Stimulated activated CD4-positive, alpha-beta T cell treated with anti-CD3 and anti-CD28 coated beads, Interleukin-2, amount 100 ng/mL, for 24 hours (primary cell): ENCODE data around the gene TRAPPC2.
A peak's percentile ranks its signal among the peaks of the same experiment; 100 is the strongest.
"Not testable (repeated sequence)": the region's sequence is repeated elsewhere in the genome, so short reads cannot be mapped to it uniquely, and the experiment has no call there.

Source experiments
- DNase-seq, 2 donors: peaks; one replicate each; pipeline ENCODE4 v3.0.0-alpha.2; 2020

TRAPPC2 gene

DNA sequence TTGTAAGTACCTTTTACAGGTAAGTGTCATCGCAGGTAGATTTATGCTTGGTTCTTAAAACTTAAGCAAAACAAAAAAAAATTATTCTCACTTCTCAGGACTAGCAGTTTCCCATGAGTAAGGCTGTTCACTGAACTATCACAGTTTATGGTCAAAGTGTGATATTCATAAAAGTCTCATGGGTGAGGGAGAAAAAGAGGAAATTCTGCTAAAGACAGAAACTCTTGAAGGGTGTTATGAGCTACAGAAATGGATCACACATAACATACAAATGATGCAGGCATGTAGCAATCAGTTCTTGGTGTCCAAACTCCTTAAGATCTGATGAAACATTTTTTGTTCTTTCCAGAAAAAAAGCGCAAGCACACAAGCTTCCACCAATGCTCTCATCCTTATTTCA is 37.0 kb downstream of the TRAPPC2 start:
- DNase-seq, result no peak

DNA sequence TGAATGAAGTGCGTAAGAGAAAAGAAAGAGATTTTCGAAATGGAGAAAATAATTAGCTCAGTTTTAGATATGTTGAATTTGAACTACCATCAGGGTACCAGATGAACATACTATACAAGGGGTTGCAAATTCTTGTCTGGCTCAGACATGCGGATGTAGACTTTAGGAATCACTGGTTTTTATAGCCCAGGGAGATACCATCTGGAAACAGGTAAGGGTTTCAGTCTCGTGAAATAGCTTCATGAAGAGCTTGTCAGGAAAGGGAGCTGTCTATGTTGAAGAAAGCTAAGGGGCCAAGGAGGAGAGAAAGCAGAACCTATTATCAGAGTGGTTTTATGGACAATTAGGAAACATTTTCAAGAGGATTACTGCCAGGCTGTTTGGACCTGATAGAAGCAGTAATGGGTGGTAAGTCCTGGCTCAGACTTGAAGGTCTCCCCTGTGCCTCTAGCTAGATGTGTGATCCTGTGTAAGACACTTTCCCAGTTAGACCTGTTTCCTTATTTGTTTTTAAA is 38.8 kb downstream of the TRAPPC2 start:
- DNase-seq, result no peak

- no peak for DNase-seq
These were observed 39.4 kb downstream of the TRAPPC2 start for GRCh38 chrX:13694983-13695382.

- no peak for DNase-seq
These were observed 40.1 kb downstream of the TRAPPC2 start for GRCh38 chrX:13694359-13694758.

- no peak for DNase-seq
These were observed 41.0 kb downstream of the TRAPPC2 start for GRCh38 chrX:13693341-13693961.

DNA sequence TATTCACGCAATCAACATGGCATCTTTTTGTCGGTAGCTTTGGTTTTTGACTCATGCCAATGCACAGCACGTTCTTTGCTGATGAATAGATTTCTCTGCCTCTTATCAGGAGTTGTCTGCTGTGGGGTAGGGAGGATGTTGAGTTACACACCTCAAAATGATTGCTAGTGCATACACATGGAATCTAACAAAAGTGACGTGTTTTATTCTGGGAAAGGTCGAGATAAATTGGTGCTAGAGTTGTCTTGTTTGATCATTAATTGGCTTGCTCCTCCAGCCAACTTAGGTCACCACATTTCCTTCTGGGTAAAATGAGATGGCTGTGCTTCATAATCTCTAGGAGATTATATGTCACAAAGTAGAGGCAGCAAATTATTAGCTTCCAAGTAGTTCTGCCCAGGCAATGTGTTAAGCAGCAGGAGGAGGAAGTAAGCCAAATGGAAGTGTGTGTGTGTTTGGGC is 41.6 kb downstream of the TRAPPC2 start:
- no peak for DNase-seq

GRCh38 chrX:13691841-13692371 is 42.5 kb downstream of the TRAPPC2 start:
- no peak for DNase-seq

DNA sequence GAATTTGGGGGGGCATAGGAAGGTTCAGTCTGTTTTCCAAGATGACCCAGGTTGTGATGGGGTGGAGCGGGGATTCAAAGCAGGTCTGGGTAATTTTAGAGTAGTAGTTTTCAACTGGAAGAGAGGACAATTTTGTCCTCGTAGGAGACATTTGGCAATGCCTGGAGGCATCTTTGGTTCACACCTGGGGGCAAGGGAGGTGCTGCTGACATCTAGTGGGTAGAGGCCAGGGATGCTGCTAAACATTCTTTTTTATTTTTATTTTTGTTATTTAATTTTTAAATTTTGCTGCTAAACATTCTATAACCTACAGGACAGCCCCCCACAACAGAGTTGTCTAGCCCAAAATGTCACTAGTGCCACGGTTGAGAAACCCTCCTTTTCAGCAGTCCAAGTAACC is 43.6 kb downstream of the TRAPPC2 start:
- no peak for DNase-seq

- no peak for DNase-seq
These were observed 44.6 kb downstream of the TRAPPC2 start for GRCh38 chrX:13689741-13690211.

- DNase-seq, result peak; percentile 83 to 88
These were observed 45.3 kb downstream of the TRAPPC2 start, which contains the start of gene RAB9A for GRCh38 chrX:13688958-13689740. RAB9A (plus strand) TSS chrX:13689128; CDS start chrX:13708747, 19,619 bp downstream.

GRCh38 chrX:13688384-13688957 is 45.9 kb downstream of the TRAPPC2 start:
- DNase-seq, result no peak

- no peak for DNase-seq
These were observed 47.2 kb downstream of the TRAPPC2 start for GRCh38 chrX:13687203-13687602.

DNA sequence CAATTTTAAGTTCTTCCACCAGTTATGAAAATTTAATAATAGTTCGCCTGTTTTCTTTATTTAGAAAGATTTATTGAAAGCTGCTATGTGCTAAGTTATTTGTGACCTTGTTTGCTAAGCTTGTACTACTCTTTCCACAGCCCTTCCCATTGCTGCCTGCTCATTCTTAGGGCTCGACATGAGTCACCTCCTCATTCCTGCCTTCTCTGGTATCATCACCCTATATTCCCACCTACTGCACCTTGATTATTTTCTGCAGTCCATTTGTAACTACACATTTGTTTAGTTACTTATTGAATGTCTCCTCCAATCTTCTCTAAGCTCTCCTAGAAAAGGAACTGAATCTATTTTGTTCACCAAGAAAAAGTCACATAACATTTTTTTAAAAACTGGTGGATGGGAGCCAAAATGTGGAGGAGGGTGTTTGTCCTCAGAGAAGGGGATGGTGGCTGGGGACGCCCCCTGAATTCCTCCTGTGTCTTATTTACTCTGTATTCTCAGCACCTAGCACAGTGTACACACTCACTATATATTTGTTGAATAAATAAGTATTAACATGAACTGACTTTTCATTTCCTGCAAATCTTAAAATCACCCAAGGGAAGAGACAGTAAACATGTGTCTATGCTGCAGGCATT is 49.2 kb downstream of the TRAPPC2 start:
- no peak for DNase-seq

DNA sequence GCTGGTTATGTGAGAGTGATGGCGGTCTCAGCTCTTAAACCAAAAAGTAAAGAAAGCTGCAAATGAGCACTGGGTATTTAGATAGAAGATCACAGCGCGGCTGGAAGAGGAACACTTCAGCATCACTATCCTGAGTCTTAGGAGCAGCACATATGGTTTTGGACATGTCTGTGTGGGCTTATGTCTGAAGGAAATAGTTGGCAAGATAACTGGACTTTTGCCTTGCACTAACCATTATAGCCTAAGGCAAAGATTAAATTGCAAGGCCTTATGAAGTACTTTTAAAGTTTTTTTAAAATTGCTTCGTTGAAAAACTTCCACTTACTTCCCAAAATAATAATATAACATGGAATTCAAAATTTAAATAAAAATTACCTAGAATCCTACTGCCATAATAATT is 50.1 kb downstream of the TRAPPC2 start:
- DNase-seq, result no peak

- no peak for DNase-seq
These were observed 52.8 kb downstream of the TRAPPC2 start for GRCh38 chrX:13681595-13681994.

DNA sequence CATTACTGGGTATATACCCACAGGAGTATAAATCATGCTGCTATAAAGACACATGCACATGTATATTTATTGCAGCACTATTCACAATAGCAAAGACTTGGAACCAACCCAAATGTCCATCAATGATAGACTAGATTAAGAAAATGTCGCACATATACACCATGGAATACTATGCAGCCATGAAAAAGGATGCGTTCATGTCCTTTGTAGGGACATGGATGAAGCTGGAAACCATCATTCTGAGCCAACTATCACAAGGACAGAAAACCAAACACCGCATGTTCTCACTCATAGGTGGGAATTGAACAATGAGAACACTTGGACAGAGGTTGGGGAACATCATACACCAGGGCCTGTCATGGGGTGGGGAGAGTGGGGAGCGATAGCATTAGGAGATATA is 54.7 kb downstream of the TRAPPC2 start:
- not testable (repeated sequence) for DNase-seq

DNA sequence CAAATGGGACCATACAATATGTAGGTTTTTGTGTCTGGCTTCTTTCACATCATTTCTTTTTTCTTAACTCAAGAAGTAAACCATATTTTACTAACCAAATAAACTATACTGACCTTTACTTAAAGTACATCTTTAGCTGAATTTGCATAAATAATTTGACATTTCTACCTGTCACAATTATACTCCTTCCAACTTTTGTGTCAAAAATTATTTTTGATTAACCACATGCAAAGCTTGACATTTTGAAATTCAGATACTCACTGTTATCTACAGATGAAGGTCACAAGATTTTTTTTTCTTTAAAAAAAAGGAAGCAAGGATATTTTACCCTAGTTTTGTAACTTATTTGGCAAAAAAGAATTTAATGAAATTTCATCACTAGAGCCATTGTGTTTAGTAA is 57.5 kb downstream of the TRAPPC2 start:
- DNase-seq, result no peak

DNA sequence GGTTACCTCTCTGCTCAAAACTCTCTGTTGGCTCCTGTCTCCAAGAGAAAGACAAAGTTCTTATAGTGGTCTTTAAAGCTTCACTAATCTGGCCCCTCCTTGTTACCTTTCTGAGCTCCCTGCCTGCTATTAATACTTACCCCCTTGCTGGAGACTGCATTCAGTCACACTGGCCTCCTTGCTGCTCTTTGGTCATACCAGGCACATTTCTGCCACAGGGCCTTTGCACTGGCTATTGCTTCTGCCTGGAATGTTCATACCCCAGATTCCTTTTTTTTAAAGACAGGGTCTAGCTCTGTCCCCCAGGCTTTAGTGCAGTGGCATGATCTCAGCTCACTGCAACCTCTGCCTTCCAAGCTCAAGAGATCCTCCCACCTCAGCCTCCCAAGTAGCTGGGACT is 61.4 kb downstream of the TRAPPC2 start:
- no peak for DNase-seq

DNA sequence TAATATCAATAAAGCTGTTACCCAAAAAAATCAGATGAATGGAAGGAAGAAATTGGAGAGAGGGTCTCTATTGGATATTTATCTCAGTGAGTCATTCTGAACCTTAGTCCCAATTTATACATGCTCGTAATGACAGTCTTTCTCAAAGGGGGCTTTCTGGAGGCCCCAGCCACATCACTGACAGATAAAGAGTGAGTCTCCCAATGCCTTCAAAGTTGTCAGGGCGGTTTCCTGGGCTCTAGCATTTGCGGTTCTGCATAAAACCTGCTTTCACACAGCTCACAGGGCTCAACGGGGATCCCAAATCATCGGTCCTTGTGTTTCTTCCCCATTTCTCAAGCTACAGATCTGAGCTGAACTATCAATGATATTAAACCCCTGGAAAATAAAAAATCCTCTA is 64.2 kb downstream of the TRAPPC2 start:
- DNase-seq, result no peak

GRCh38 chrX:13669755-13670154 is 64.7 kb downstream of the TRAPPC2 start:
- not testable (repeated sequence) for DNase-seq

DNA sequence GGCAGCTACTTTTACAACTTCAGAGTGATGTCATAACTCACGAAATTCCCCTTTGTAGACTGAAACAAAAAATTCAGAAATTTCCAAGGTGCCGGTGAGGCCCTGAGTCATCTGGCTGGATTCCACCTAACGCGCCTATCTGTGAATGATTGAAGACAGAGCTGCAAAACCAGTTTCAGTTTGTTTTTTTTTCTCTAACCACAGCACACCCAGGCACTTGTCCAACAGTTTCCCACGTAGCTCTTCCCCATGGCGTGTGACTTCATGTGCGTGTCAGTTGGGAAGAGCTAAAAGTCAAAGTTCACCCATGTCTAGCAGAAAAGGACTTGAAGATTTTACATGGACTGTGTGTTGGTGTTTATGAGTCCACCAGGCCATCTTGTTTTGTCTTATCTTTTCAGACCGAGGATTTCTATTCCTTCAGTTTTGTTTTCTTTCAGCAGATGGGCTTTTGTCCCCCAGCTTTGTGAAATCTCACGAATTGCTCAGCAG is 65.1 kb downstream of the TRAPPC2 start:
- DNase-seq, result peak; percentile 49 to 62

DNA sequence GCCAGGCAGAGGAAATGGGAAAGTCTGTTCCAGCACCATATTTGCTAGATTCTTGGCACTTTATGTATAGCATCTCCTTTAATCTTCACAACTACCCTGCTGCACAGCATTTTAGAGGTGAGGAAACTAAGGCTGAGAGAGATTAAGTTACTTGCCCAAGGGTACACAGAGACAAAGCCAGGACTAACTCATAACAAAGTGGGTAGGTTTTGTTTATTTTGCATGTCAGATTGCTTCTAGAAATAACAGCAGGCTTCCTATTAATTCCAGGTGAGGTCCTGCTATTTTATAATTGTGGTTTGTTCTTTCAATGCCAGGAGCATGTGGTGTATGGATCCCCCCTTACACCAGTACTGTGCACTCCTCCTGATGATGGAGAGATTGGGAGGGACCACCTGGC is 66.5 kb downstream of the TRAPPC2 start:
- no peak for DNase-seq

DNA sequence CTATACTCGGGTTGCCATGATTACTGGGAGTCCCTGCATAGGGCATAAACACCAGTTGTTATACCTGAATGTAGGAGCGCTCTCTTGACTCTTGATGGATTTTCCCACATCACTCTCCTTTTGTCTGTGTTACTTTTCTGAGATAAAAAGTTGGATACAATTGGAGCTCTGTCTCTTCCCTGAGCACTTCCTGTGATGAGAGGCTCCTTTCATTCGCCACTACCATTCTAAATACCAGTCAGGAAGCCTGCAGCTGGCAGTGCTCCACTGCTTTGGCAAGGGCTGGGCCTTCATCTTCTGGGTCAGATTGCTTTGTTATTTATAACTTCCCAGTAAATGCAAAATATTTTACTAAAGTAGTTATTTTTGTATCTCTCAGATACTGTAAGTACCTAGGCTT is 67.6 kb downstream of the TRAPPC2 start:
- no peak for DNase-seq
